HepG2 (cell line): ENCODE data around the gene CCL22. TPM values are rescaled to one million over a fixed set of nuclear protein-coding genes. Genes with fewer than 3 reads are reported as not detected.

Experiments
- ATAC-seq: fragments of 200-7000 bp; cut with Tn5 transposase; 3 replicates; pipeline ENCODE4 v1.9.1; 2020; ENCODE audit warnings: mild to moderate bottlenecking, moderate library complexity
- BruUV-seq: library from RNA; stranded (reverse); fragments of 400-500 nt; replicated peaks from 2 replicates; lab custom pipeline; 2021; lab: Mats Ljungman, UMichigan
- CTCF ChIA-PET: fragments of 300-600 bp; formaldehyde crosslinking; extraction: SDS; loops from one replicate; lab custom pipeline; 2021; ENCODE audit warnings: low total read pairs, inconsistent platforms, low intra/inter-chr PET ratio; lab: Yijun Ruan, JAX
- POLR2A ChIA-PET: fragments of 350-600 bp; sonication (Branson Sonifier 250); formaldehyde crosslinking; loops from one replicate; lab custom pipeline; 2020; ENCODE audit warnings: antibody characterized with exemption, inconsistent platforms; lab: Yijun Ruan, JAX
- DNase-seq: peaks from one replicate; pipeline ENCODE4 v3.0.0-alpha.2; 2015; ENCODE audit warnings: low spot score
- FAIRE-seq: peaks from 3 replicates; lab custom pipeline; 2011; peaks lifted over from hg19 to GRCh38; lab: Jason Lieb, UNC
- H2AFZ ChIP-seq: one replicate; pipeline ENCODE4 v1.6.1; 2011; ENCODE audit warnings: low read length, inconsistent platforms
- H3K27ac ChIP-seq: fragments of 300-600 bp; 3 replicates; pipeline ENCODE4 v1.8.0; 2011; ENCODE audit warnings: mixed run types, mild to moderate bottlenecking, mixed read lengths, low read length, inconsistent platforms; ENCODE audit not compliant: insufficient read depth; ENCODE audit errors: extremely low read length
- H3K27me3 ChIP-seq, 2 experiments: fragments of 200-600 bp in 1 of 2; 2 replicates in 1 of 2; 3 replicates in 1 of 2; pipeline versions ENCODE4 v1.6.0 to v1.8.0; 2011; ENCODE audit warnings: low read length in 2 of 2, mild to moderate bottlenecking in 2 of 2, moderate library complexity in 2 of 2, inconsistent platforms in 1 of 2; ENCODE audit not compliant: insufficient read depth in 2 of 2, control insufficient read depth in 1 of 2
- H3K36me3 ChIP-seq, 2 experiments: fragments of 200-600 bp in 1 of 2; replicated peaks in 1 of 2; 2 replicates in 1 of 2; 3 replicates in 1 of 2; pipeline versions ENCODE4 v1.5.1 to v1.8.0; 2011; ENCODE audit warnings: low read length in 2 of 2, inconsistent platforms in 1 of 2; ENCODE audit not compliant: insufficient read depth in 2 of 2, control insufficient read depth in 1 of 2
- H3K4me1 ChIP-seq: 2 replicates; pipeline ENCODE4 v1.5.1; 2012; ENCODE audit warnings: low read length, inconsistent platforms; ENCODE audit not compliant: insufficient read depth
- H3K4me2 ChIP-seq: 2 replicates; pipeline ENCODE4 v1.6.0; 2011; ENCODE audit warnings: low read depth, low read length, inconsistent platforms
- H3K4me3 ChIP-seq, 3 experiments: fragments of 200-600 bp in 1 of 3; sonication (generic), shearing (Covaris generic) in 1 of 3; replicated peaks in 1 of 3; 2 replicates each; pipeline ENCODE4 v1.5.1; 2011 to 2016; ENCODE audit warnings: low read length in 3 of 3, inconsistent platforms in 2 of 3, low read depth in 2 of 3, mild to moderate bottlenecking in 2 of 3, control low read depth in 1 of 3, mixed read lengths in 1 of 3; ENCODE audit not compliant: insufficient read depth in 1 of 3
- H3K79me2 ChIP-seq: one replicate; pipeline ENCODE4 v1.6.1; 2011; ENCODE audit warnings: low read length, inconsistent platforms; ENCODE audit not compliant: insufficient read depth
- H3K9ac ChIP-seq: 2 replicates; pipeline ENCODE4 v1.6.0; 2011; ENCODE audit warnings: mild to moderate bottlenecking, low read depth, low read length, inconsistent platforms; ENCODE audit not compliant: insufficient read depth
- H3K9me3 ChIP-seq: 2 replicates; pipeline ENCODE4 v1.5.1; 2012; ENCODE audit warnings: mild to moderate bottlenecking, low read length
- H4K20me1 ChIP-seq: 2 replicates; pipeline ENCODE4 v1.6.0; 2011; ENCODE audit warnings: inconsistent platforms, mild to moderate bottlenecking, low read length, moderate library complexity; ENCODE audit not compliant: insufficient read depth
- AGO2 ChIP-seq: fragments of 200-400 bp; formaldehyde crosslinking; optimal IDR thresholded peaks from 2 replicates; pipeline ENCODE3; 2017; ENCODE audit warnings: mild to moderate bottlenecking, low read depth, low read length, moderate library complexity
- E2F2 ChIP-seq: sonication (generic); formaldehyde crosslinking; IDR thresholded peaks from 2 replicates; pipeline ENCODE4 v1.4.0; 2020; ENCODE audit warnings: missing genetic modification reagents, borderline replicate concordance
- KDM5B ChIP-seq: sonication (generic); formaldehyde crosslinking; IDR thresholded peaks from 2 replicates; pipeline ENCODE4 v1.4.0; 2020; ENCODE audit warnings: missing genetic modification reagents, mild to moderate bottlenecking, borderline replicate concordance
- KMT2B ChIP-seq: IDR thresholded peaks from 2 replicates; pipeline ENCODE4 v1.6.1; 2016; ENCODE audit warnings: missing genetic modification reagents, missing compliant biosample characterization
- MIER2 ChIP-seq: IDR thresholded peaks from 2 replicates; pipeline ENCODE4 v1.6.1; 2016; ENCODE audit warnings: missing biosample characterization, missing genetic modification reagents
- RBFOX2 ChIP-seq: fragments of 200-400 bp; formaldehyde crosslinking; IDR thresholded peaks from 2 replicates; pipeline ENCODE4 v1.6.1; 2017; ENCODE audit warnings: low read depth, mild to moderate bottlenecking, low read length
- SNAI1 ChIP-seq: sonication (generic); formaldehyde crosslinking; IDR thresholded peaks from 2 replicates; pipeline ENCODE4 v1.5.0; 2020; ENCODE audit warnings: mild to moderate bottlenecking, missing genetic modification reagents, borderline replicate concordance
- SP5 ChIP-seq: IDR thresholded peaks from 2 replicates; pipeline ENCODE4 v1.6.1; 2016; ENCODE audit warnings: low read depth, borderline replicate concordance
- TFDP2 ChIP-seq: sonication (generic); formaldehyde crosslinking; IDR thresholded peaks from 2 replicates; pipeline ENCODE4 v1.4.0; 2020; ENCODE audit warnings: missing genetic modification reagents
- ZBTB21 ChIP-seq: sonication (generic); formaldehyde crosslinking; IDR thresholded peaks from 2 replicates; pipeline ENCODE4 v1.4.0; 2020; ENCODE audit warnings: missing genetic modification reagents
- ZFP36L1 ChIP-seq: sonication (generic); formaldehyde crosslinking; IDR thresholded peaks from 2 replicates; pipeline ENCODE4 v1.8.0; 2022; ENCODE audit warnings: mild to moderate bottlenecking, missing genetic modification reagents, moderate library complexity
- ZFP36L2 ChIP-seq: sonication (generic); formaldehyde crosslinking; IDR thresholded peaks from 2 replicates; pipeline ENCODE4 v1.4.0; 2020; ENCODE audit warnings: missing genetic modification reagents
- ZNF12 ChIP-seq: sonication (generic); formaldehyde crosslinking; IDR thresholded peaks from 2 replicates; pipeline ENCODE4 v1.5.0; 2020; ENCODE audit warnings: missing genetic modification reagents
- ZNF235 ChIP-seq: sonication (generic); formaldehyde crosslinking; IDR thresholded peaks from 2 replicates; pipeline ENCODE4 v1.8.1; 2023; ENCODE audit warnings: mild to moderate bottlenecking, missing genetic modification reagents, borderline replicate concordance
- ZNF660 ChIP-seq: sonication (generic); formaldehyde crosslinking; IDR thresholded peaks from 2 replicates; pipeline ENCODE4 v1.5.1; 2020; ENCODE audit warnings: mild to moderate bottlenecking, low read depth, missing genetic modification reagents, borderline replicate concordance
- WGBS: methylation state at CpG from one replicate; pipeline ENCODE4 v1.1.6; 2017; ENCODE audit warnings: low lambda C conversion rate; 5-methylcytosine and 5-hydroxymethylcytosine counted together
- in situ Hi-C: cut with HindIII; loops from 2 replicates; pipeline ENCODE4 v1.10.0; 2017; ENCODE audit warnings: low pct_unique_long_range_greater_than_20kb; ENCODE audit not compliant: extremely low pct_ligation_motif_present
- intact Hi-C: fragments of 100-400 bp; cut with micrococcal nuclease; formaldehyde crosslinking; loops from one replicate; pipeline ENCODE4 v1.10.0; 2022; ENCODE audit not compliant: unreplicated experiment
- polyA plus RNA-seq, 8 experiments: library from polyadenylated mRNA; depleted of rRNA in 3 of 8; stranded (reverse) in 7 of 8; unstranded in 1 of 8; fragments of >200 nt; fragmentation: Illumina TruSeq in 4 of 8; extraction: Trizol in 4 of 8; gene quantifications; 2 replicates each; pipeline versions ENCODE4 v1.2.1 to v1.2.3, GENCODE V29; 2011 to 2016; ENCODE audit warnings: low read depth in 4 of 8, missing spikeins in 1 of 8, mixed read lengths in 1 of 8; ENCODE audit not compliant: insufficient read depth in 1 of 8
- total RNA-seq, 5 experiments: library from RNA; depleted of rRNA; stranded (reverse); fragments of >200 nt; fragmentation: Illumina TruSeq; extraction: Trizol; gene quantifications; 2 replicates each; pipeline ENCODE4 v1.2.3, GENCODE V29; 2016; ENCODE audit warnings: low read depth in 1 of 5
- TF ChIP-seq, protein P1 (sequence below): IDR thresholded peaks from 2 replicates; pipeline ENCODE4 v1.6.1; 2016; ENCODE audit warnings: mild to moderate bottlenecking, missing biosample characterization, missing genetic modification reagents
- TF ChIP-seq, protein P2 (sequence below): sonication (generic); formaldehyde crosslinking; conservative IDR thresholded peaks from 2 replicates; pipeline ENCODE4 v1.8.0; 2022; ENCODE audit warnings: mild to moderate bottlenecking, moderate library complexity, missing genetic modification reagents

The CCL22 gene
- total and polyA plus RNA-seq, 2 of the 13 experiments (the other 11 are each of a cell fraction or from before 2014, with no cell fraction given) = not detected

DNA sequence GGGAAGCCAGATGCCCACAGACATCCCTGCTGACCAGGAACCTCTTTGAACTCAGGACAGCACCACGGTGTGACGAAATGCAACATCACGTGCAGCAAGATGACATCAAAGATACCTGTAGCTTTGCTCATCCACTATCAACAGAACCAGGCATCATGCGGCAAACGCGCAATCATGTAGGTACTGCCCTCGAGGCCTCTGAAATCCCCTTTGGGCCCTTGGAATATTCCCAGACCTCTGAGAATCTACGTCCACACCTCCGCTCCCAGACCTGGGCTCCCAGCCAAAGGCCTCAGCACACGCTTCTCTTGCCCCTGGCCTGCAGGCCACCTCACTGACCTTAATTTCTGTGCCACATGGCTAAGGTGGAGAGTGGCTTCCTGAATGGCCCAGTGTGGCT, 21.0 kb downstream of the CCL22 start:
- Histone ChIP-seq H3K79me2 (peaks cover 38% of the 10 kb centered on the region), H2AFZ (no peak overlapping the region), H3K9me3 (no peaks in the 10 kb centered on the region), H3K36me3 (peaks cover 35 to 59% of the 10 kb centered on the region in 2 experiments), H3K27me3 (no peaks in the 10 kb centered on the region), H3K27ac (no peak overlapping the region), H3K4me2 (no peak overlapping the region), H3K4me1 (peaks cover 65% of the 10 kb centered on the region)
- in situ Hi-C loops = no loop called here
- intact Hi-C loops = no loop called here
- WGBS = 92% methylated on average over 9 of the region's 10 CpGs
- FAIRE-seq = no peak
- CTCF ChIA-PET = no interaction called here
- no TSS peak for BruUV-seq
- no peak for ATAC-seq
- TF ChIP-seq SP5 (CRISPR knock-in tag) = no peak
- TF ChIP-seq ZNF660 = no peak
- TF ChIP-seq, protein P1, sequence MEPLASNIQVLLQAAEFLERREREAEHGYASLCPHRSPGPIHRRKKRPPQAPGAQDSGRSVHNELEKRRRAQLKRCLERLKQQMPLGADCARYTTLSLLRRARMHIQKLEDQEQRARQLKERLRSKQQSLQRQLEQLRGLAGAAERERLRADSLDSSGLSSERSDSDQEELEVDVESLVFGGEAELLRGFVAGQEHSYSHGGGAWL (CRISPR knock-in tag) = no peak
- peak; percentile 56; the same call in 1 of the 2 replicates for TF ChIP-seq ZBTB21 (CRISPR knock-in tag)
- no peak for TF ChIP-seq MIER2 (CRISPR knock-in tag)
- no peak for TF ChIP-seq KMT2B
- TF ChIP-seq ZFP36L1 (CRISPR knock-in tag) = no peak
- TF ChIP-seq KDM5B (CRISPR knock-in tag) = 0 out of 2 replicates have a peak, but pooled peaks have one; percentile 39
- TF ChIP-seq, protein P2, sequence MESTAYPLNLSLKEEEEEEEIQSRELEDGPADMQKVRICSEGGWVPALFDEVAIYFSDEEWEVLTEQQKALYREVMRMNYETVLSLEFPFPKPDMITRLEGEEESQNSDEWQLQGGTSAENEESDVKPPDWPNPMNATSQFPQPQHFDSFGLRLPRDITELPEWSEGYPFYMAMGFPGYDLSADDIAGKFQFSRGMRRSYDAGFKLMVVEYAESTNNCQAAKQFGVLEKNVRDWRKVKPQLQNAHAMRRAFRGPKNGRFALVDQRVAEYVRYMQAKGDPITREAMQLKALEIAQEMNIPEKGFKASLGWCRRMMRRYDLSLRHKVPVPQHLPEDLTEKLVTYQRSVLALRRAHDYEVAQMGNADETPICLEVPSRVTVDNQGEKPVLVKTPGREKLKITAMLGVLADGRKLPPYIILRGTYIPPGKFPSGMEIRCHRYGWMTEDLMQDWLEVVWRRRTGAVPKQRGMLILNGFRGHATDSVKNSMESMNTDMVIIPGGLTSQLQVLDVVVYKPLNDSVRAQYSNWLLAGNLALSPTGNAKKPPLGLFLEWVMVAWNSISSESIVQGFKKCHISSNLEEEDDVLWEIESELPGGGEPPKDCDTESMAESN (CRISPR knock-in tag) = no peak
- no peak for TF ChIP-seq TFDP2 (CRISPR knock-in tag)
- no peak for TF ChIP-seq ZNF235 (CRISPR knock-in tag)
- TF ChIP-seq RBFOX2 = peak; percentile 36; the same call in 1 of the 2 replicates
- peak; percentile 40 for TF ChIP-seq AGO2
- TF ChIP-seq ZFP36L2 = no peak
- TF ChIP-seq E2F2 (CRISPR knock-in tag) = 0 out of 2 replicates have a peak, but pooled peaks have one; percentile 17
- no peak for TF ChIP-seq SNAI1 (CRISPR knock-in tag)
- TF ChIP-seq ZNF12 (CRISPR knock-in tag) = no peak
- TF ChIP-seq, all 625 proteins: peak for 5
- POLR2A ChIA-PET = no interaction called here
- DNase-seq = no peak
- Histone ChIP-seq H4K20me1 (peaks cover 9% of the 10 kb centered on the region; the same call in 1 of the 2 replicates), H3K9ac (no peak overlapping the region), H3K4me3 (no peak overlapping the region)
